HepG2 (cell line): ENCODE results near the gene ERF. TPM values are rescaled to one million over a fixed set of nuclear protein-coding genes. Genes with fewer than 3 reads are reported as not detected.

ENCODE experiments used
- ARNT ChIP-seq: fragments of 450-650 bp; IDR thresholded peaks from 2 replicates; pipeline ENCODE4 v1.6.1; 2017
- BCL3 ChIP-seq: sonication (generic); formaldehyde crosslinking; IDR thresholded peaks from 2 replicates; pipeline ENCODE4 v1.5.1; 2020; ENCODE audit warnings: mild to moderate bottlenecking, missing genetic modification reagents, moderate library complexity
- BHLHE40 ChIP-seq: IDR thresholded peaks from 2 replicates; pipeline ENCODE4 v1.6.1; 2011; ENCODE audit warnings: low read length, improper control_type of control experiment
- DR1 ChIP-seq: sonication (generic); formaldehyde crosslinking; IDR thresholded peaks from 2 replicates; pipeline ENCODE4 v1.8.0; 2021; ENCODE audit warnings: mild to moderate bottlenecking, missing genetic modification reagents, inconsistent platforms
- HNRNPK ChIP-seq: fragments of 200-400 bp; formaldehyde crosslinking; IDR thresholded peaks from 2 replicates; pipeline ENCODE4 v1.6.1; 2018; ENCODE audit warnings: low read length, low read depth, moderate library complexity, mild to moderate bottlenecking; ENCODE audit not compliant: poor library complexity, severe bottlenecking
- MAFK ChIP-seq, 2 experiments: IDR thresholded peaks in 1 of 2; conservative IDR thresholded peaks in 1 of 2; 2 replicates each; pipeline ENCODE4 v1.6.1; 2011; ENCODE audit warnings: improper control_type of control experiment in 2 of 2, low read length in 2 of 2
- PBX3 ChIP-seq: sonication (generic); formaldehyde crosslinking; IDR thresholded peaks from 2 replicates; pipeline ENCODE4 v1.8.1; 2023; ENCODE audit warnings: missing genetic modification reagents, inconsistent platforms, borderline replicate concordance
- PHB2 ChIP-seq: fragments of 450-650 bp; IDR thresholded peaks from 2 replicates; pipeline ENCODE4 v1.6.1; 2018; ENCODE audit not compliant: partially characterized antibody
- SMAD3 ChIP-seq: sonication (generic); formaldehyde crosslinking; IDR thresholded peaks from 2 replicates; pipeline ENCODE4 v1.4.0; 2020; ENCODE audit warnings: missing genetic modification reagents
- TCF7 ChIP-seq: sonication (generic); IDR thresholded peaks from 2 replicates; pipeline ENCODE4 v1.6.1; 2016; ENCODE audit warnings: antibody characterized with exemption, low read depth
- ZNF670 ChIP-seq: sonication (generic); formaldehyde crosslinking; IDR thresholded peaks from 2 replicates; pipeline ENCODE4 v1.8.0; 2022; ENCODE audit warnings: mild to moderate bottlenecking, missing genetic modification reagents, borderline replicate concordance
- polyA plus RNA-seq, 8 experiments: library from polyadenylated mRNA; depleted of rRNA in 3 of 8; stranded (reverse) in 7 of 8; unstranded in 1 of 8; fragments of >200 nt; fragmentation: Illumina TruSeq in 4 of 8; extraction: Trizol in 4 of 8; gene quantifications; 2 replicates each; pipeline versions ENCODE4 v1.2.1 to v1.2.3, GENCODE V29; 2011 to 2016; ENCODE audit warnings: low read depth in 4 of 8, missing spikeins in 1 of 8, mixed read lengths in 1 of 8; ENCODE audit not compliant: insufficient read depth in 1 of 8
- total RNA-seq, 5 experiments: library from RNA; depleted of rRNA; stranded (reverse); fragments of >200 nt; fragmentation: Illumina TruSeq; extraction: Trizol; gene quantifications; 2 replicates each; pipeline ENCODE4 v1.2.3, GENCODE V29; 2016; ENCODE audit warnings: low read depth in 1 of 5
- TF ChIP-seq, protein P1 (sequence below): sonication (generic); formaldehyde crosslinking; IDR thresholded peaks from 2 replicates; pipeline ENCODE4 v1.5.0; 2020; ENCODE audit warnings: missing genetic modification reagents, mild to moderate bottlenecking, borderline replicate concordance
- TF ChIP-seq, protein P2 (sequence below): sonication (generic); formaldehyde crosslinking; IDR thresholded peaks from 2 replicates; pipeline ENCODE4 v1.5.0; 2020; ENCODE audit warnings: missing genetic modification reagents
- TF ChIP-seq, protein P3 (sequence below): sonication (generic); formaldehyde crosslinking; IDR thresholded peaks from 2 replicates; pipeline ENCODE4 v1.4.0; 2020; ENCODE audit warnings: missing genetic modification reagents
- TF ChIP-seq, protein P4 (sequence below): sonication (generic); formaldehyde crosslinking; IDR thresholded peaks from 2 replicates; pipeline ENCODE4 v1.4.0; 2020; ENCODE audit warnings: missing genetic modification reagents

The ERF gene
- total and polyA plus RNA-seq, 2 of the 13 experiments (the other 11 are each of a cell fraction or from before 2014, with no cell fraction given) = 67.1 to 69.9 TPM

GRCh38 chr19:42268704-42269477 is 14.0 kb upstream of the ERF start, which contains the start of gene CIC (continued):
- TF ChIP-seq BCL3 (CRISPR knock-in tag) (no peak), PHB2 (no peak), DR1 (no peak), TCF7 (no peak), ARNT (no peak), BHLHE40 (no peak; the same call in 1 of the 2 replicates), ZNF670 (CRISPR knock-in tag) (no peak), PBX3 (CRISPR knock-in tag) (peak; percentile 96), HNRNPK (no peak), SMAD3 (CRISPR knock-in tag) (no peak), MAFK (conservative IDR thresholded peaks at IDR 0.05 in 1 of 2, IDR thresholded peaks at IDR 0.05 in 1 of 2; ENCODE audit: low read length in 2 of 2) (no peak)
- TF ChIP-seq, protein P1, sequence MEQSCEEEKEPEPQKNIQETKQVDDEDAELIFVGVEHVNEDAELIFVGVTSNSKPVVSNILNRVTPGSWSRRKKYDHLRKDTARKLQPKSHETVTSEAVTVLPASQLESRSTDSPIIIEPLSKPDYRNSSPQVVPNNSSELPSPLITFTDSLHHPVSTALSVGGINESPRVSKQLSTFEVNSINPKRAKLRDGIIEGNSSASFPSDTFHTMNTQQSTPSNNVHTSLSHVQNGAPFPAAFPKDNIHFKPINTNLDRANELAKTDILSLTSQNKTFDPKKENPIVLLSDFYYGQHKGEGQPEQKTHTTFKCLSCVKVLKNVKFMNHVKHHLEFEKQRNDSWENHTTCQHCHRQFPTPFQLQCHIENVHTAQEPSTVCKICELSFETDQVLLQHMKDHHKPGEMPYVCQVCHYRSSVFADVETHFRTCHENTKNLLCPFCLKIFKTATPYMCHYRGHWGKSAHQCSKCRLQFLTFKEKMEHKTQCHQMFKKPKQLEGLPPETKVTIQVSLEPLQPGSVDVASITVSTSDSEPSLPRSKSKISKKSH = no peak
- TF ChIP-seq, protein P2, sequence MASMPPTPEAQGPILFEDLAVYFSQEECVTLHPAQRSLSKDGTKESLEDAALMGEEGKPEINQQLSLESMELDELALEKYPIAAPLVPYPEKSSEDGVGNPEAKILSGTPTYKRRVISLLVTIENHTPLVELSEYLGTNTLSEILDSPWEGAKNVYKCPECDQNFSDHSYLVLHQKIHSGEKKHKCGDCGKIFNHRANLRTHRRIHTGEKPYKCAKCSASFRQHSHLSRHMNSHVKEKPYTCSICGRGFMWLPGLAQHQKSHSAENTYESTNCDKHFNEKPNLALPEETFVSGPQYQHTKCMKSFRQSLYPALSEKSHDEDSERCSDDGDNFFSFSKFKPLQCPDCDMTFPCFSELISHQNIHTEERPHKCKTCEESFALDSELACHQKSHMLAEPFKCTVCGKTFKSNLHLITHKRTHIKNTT (CRISPR knock-in tag) = 0 out of 2 replicates have a peak, but pooled peaks have one; percentile 93
- TF ChIP-seq, protein P3, sequence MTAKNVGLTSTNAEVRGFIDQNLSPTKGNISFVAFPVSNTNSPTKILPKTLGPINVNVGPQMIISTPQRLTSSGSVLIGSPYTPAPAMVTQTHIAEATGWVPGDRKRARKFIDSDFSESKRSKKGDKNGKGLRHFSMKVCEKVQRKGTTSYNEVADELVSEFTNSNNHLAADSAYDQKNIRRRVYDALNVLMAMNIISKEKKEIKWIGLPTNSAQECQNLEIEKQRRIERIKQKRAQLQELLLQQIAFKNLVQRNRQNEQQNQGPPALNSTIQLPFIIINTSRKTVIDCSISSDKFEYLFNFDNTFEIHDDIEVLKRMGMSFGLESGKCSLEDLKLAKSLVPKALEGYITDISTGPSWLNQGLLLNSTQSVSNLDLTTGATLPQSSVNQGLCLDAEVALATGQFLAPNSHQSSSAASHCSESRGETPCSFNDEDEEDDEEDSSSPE (CRISPR knock-in tag) = no peak
- TF ChIP-seq, protein P4, sequence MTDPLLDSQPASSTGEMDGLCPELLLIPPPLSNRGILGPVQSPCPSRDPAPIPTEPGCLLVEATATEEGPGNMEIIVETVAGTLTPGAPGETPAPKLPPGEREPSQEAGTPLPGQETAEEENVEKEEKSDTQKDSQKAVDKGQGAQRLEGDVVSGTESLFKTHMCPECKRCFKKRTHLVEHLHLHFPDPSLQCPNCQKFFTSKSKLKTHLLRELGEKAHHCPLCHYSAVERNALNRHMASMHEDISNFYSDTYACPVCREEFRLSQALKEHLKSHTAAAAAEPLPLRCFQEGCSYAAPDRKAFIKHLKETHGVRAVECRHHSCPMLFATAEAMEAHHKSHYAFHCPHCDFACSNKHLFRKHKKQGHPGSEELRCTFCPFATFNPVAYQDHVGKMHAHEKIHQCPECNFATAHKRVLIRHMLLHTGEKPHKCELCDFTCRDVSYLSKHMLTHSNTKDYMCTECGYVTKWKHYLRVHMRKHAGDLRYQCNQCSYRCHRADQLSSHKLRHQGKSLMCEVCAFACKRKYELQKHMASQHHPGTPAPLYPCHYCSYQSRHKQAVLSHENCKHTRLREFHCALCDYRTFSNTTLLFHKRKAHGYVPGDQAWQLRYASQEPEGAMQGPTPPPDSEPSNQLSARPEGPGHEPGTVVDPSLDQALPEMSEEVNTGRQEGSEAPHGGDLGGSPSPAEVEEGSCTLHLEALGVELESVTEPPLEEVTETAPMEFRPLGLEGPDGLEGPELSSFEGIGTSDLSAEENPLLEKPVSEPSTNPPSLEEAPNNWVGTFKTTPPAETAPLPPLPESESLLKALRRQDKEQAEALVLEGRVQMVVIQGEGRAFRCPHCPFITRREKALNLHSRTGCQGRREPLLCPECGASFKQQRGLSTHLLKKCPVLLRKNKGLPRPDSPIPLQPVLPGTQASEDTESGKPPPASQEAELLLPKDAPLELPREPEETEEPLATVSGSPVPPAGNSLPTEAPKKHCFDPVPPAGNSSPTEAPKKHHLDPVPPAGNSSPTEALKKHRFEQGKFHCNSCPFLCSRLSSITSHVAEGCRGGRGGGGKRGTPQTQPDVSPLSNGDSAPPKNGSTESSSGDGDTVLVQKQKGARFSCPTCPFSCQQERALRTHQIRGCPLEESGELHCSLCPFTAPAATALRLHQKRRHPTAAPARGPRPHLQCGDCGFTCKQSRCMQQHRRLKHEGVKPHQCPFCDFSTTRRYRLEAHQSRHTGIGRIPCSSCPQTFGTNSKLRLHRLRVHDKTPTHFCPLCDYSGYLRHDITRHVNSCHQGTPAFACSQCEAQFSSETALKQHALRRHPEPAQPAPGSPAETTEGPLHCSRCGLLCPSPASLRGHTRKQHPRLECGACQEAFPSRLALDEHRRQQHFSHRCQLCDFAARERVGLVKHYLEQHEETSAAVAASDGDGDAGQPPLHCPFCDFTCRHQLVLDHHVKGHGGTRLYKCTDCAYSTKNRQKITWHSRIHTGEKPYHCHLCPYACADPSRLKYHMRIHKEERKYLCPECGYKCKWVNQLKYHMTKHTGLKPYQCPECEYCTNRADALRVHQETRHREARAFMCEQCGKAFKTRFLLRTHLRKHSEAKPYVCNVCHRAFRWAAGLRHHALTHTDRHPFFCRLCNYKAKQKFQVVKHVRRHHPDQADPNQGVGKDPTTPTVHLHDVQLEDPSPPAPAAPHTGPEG (CRISPR knock-in tag) = no peak
